Osteocyte (in vitro differentiated cells): ENCODE results near the gene SIK3. TPM values are rescaled to one million over a fixed set of nuclear protein-coding genes. Genes with fewer than 3 reads are reported as not detected.
"Not testable (repeated sequence)": the region's sequence is repeated elsewhere in the genome, so short reads cannot be mapped to it uniquely, and the experiment has no call there.

ENCODE experiments used
- DNase-seq: peaks from one replicate; pipeline ENCODE4 v3.0.0; 2021; ENCODE audit warnings: mixed read lengths; ENCODE audit not compliant: unreplicated experiment; ENCODE audit errors: extremely low spot score
- H3K27ac Mint-ChIP-seq: one replicate; pipeline ENCODE4 v1.8.0; 2021; ENCODE audit warnings: mild to moderate bottlenecking, mixed read lengths; ENCODE audit not compliant: unreplicated experiment
- H3K27me3 Mint-ChIP-seq: one replicate; pipeline ENCODE4 v1.8.0; 2021; ENCODE audit warnings: mixed read lengths; ENCODE audit not compliant: unreplicated experiment
- H3K36me3 Mint-ChIP-seq: one replicate; pipeline ENCODE4 v1.8.0; 2021; ENCODE audit warnings: mixed read lengths; ENCODE audit not compliant: unreplicated experiment
- H3K4me1 Mint-ChIP-seq: one replicate; pipeline ENCODE4 v1.8.0; 2021; ENCODE audit warnings: mixed read lengths; ENCODE audit not compliant: unreplicated experiment
- H3K4me3 Mint-ChIP-seq: one replicate; pipeline ENCODE4 v1.8.0; 2021; ENCODE audit warnings: mild to moderate bottlenecking, moderate library complexity, mixed read lengths; ENCODE audit not compliant: unreplicated experiment
- H3K9me3 Mint-ChIP-seq: one replicate; pipeline ENCODE4 v1.8.0; 2021; ENCODE audit warnings: mixed read lengths; ENCODE audit not compliant: unreplicated experiment
- CTCF ChIP-seq: fragments of 200-600 bp; sonication (generic); IDR thresholded peaks from 2 replicates; pipeline ENCODE4 v1.5.0; 2021; ENCODE audit warnings: antibody characterized with exemption, mild to moderate bottlenecking, moderate library complexity
- total RNA-seq: library from RNA; stranded (reverse); gene quantifications from 2 replicates; pipeline ENCODE4 v1.2.1, GENCODE V29; 2021

SIK3 gene
- total RNA-seq, 1 donor from 2014 or later: 29.5 TPM

DNA sequence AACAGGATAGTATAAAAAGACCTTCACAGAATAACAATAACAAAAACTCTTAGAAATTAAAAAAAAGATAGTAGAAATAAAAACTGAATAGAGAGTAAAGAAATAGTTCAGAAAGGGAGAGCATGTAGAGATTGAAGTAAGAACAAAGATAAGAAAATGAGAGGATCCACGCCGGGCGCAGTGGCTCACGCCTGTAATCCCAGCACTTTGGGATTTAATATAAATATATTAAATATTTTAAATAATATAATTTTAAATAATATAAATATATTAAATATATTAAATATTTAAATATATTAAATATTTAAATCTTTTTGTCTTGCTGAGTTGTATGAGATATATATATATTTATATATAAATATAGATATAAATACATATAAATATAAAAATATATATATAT lies 286.1 kb downstream of the SIK3 start:
- no peaks in the 10 kb centered on the region for H3K4me1 Mint-ChIP-seq
- H3K9me3 Mint-ChIP-seq: peaks cover 3% of the 10 kb centered on the region
- no peak for DNase-seq
- no peak overlapping the region for H3K27ac Mint-ChIP-seq
- H3K36me3 Mint-ChIP-seq: no peaks in the 10 kb centered on the region
- peaks cover 29% of the 10 kb centered on the region for H3K27me3 Mint-ChIP-seq
- TF ChIP-seq CTCF: no peak
- H3K4me3 Mint-ChIP-seq: no peak overlapping the region

GRCh38 chr11:116811194-116811593 lies 287.0 kb downstream of the SIK3 start:
- TF ChIP-seq CTCF: no peak
- no peak overlapping the region for H3K27ac Mint-ChIP-seq
- H3K27me3 Mint-ChIP-seq: peaks cover 32% of the 10 kb centered on the region
- H3K9me3 Mint-ChIP-seq: peaks cover 3% of the 10 kb centered on the region
- H3K4me1 Mint-ChIP-seq: no peaks in the 10 kb centered on the region
- no peak for DNase-seq
- H3K4me3 Mint-ChIP-seq: no peak overlapping the region
- no peaks in the 10 kb centered on the region for H3K36me3 Mint-ChIP-seq

DNA sequence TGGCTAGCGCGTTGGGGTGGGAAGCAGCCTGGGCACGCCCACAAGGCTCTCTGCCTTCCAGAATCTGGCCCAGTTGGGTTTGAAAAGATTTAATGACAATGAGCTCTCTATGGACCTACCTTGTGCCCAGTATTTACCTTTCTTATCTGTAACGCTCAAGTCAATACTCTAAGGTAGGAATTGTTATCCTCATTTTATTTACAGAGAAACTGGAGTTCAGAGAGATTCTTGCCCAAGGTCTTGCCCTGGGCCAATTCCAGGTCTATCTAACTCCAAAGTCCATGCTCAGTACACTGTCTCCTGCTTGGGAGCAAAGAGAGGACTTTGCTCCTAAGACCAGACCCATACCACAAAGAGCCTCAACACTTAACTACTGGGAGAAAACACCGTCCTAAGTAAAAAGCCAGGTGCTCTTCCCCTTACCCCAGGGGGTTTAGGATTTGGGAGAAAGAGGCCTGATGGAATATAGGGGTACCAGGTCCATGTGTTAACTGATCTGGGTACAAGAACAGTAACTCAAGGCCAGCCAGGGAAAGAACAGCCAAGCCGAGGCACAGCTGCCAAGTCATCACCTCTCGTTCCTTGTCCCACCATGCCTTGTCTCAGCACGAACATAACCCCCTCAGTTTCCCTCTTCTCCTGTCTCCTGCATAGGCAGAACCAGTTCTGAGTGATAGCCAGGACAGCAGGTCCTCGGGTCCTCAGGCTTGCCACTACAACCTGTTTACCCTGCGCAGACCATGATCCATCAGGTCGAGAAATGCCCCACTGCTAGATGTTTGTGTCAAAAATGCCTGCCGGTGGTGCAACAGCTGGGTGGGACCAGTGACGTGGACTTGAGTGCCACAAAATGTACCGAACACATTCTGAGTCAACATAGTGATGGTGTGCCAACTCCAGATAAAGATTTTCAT lies 289.7 kb downstream of the SIK3 start:
- Mint-ChIP-seq H3K4me1 (no peaks in the 10 kb centered on the region), H3K4me3 (no peak overlapping the region), H3K27me3 (peaks cover 41% of the 10 kb centered on the region), H3K27ac (no peak overlapping the region), H3K9me3 (peaks cover 3% of the 10 kb centered on the region), H3K36me3 (no peaks in the 10 kb centered on the region)
- no peak for TF ChIP-seq CTCF
- DNase-seq: no peak

DNA sequence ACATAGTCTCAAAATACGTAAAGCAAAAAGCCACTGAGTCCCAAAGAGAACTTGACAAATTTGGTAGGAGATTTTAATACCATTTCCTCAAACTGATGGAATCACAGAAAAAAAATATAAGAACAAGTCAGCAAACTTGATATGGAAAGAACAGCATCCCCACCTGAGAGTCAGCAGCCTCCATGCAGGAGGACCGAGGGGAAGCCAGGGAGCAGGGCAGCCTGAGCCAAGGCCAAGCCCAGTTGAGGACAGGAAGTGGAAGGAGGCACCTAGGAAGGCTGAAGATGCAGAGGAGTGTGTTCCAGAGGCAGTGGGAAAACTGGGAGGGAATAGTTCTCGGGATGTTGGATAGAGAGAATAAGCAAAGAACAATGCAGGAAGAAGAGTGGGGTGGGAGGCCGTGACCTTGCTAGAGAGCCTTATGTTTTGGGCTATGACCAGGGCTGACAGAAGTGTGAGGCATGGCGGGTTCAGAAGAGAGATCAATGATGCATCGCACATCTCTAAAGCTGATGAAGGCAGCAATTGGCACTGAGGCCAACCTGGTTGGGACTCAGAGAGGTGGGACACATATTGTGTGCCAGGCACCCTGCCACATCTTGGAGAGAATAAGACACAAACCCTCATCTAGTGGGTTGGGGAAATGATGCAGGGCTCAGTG lies 290.5 kb downstream of the SIK3 start:
- TF ChIP-seq CTCF: no peak
- H3K9me3 Mint-ChIP-seq: peaks cover 3% of the 10 kb centered on the region
- H3K4me1 Mint-ChIP-seq: no peaks in the 10 kb centered on the region
- no peak overlapping the region for H3K27ac Mint-ChIP-seq
- DNase-seq: no peak
- H3K36me3 Mint-ChIP-seq: no peaks in the 10 kb centered on the region
- H3K27me3 Mint-ChIP-seq: peaks cover 40% of the 10 kb centered on the region
- no peak overlapping the region for H3K4me3 Mint-ChIP-seq

DNA sequence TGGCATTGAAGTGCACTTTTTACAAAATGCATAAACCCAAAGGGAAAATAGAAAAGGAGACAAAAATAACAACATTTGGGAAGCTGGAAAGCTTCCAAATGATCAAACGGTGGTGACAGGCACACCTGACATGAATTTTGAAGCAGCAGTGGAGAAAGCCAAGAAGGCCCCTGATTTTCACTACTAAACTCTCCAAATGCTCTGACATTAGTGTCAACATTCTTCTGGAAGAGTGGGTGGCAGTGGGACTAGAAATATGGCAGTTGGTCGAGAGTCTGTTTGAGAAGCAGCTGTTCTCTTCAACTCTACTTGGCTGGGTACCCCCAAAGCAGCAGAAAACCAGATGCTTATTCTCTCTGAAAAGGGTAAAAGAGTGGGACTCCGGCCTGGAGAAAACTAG lies 294.2 kb downstream of the SIK3 start:
- Mint-ChIP-seq H3K27me3 (peaks cover 47% of the 10 kb centered on the region), H3K27ac (no peak overlapping the region), H3K4me1 (no peaks in the 10 kb centered on the region), H3K36me3 (no peaks in the 10 kb centered on the region), H3K9me3 (no peaks in the 10 kb centered on the region), H3K4me3 (no peak overlapping the region)
- no peak for TF ChIP-seq CTCF
- DNase-seq: no peak

DNA sequence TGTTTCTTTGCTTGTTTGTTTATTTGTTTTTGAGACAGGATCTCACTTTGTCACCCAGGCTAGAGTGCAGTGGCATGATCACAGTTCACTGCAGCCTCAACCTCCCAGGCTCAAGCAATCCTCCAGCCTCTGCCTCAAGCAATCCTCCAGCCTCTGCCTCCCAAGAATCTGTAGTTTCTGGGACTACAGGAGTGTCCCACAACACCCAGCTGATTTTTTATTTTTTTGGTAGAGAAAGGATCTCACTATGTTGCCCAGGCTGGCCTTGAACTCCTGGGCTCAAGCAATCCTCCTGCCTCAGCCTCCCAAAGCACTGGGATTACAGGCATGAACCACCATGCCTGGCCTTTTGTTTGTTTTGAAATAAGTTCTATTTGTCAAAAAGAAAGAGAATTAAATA lies 296.6 kb downstream of the SIK3 start:
- not testable (repeated sequence) for H3K27ac Mint-ChIP-seq, H3K9me3 Mint-ChIP-seq, H3K4me3 Mint-ChIP-seq, H3K36me3 Mint-ChIP-seq, H3K4me1 Mint-ChIP-seq, DNase-seq
- H3K27me3 Mint-ChIP-seq: peaks cover 46% of the 10 kb centered on the region
